ENCODE data around the gene DGCR2. TPM values are rescaled to one million over a fixed set of nuclear protein-coding genes. Genes with fewer than 3 reads are reported as not detected.

DGCR2 gene
- total RNA-seq, 2 donors from 2014 or later = 29.6 to 34.6 TPM

DNA sequence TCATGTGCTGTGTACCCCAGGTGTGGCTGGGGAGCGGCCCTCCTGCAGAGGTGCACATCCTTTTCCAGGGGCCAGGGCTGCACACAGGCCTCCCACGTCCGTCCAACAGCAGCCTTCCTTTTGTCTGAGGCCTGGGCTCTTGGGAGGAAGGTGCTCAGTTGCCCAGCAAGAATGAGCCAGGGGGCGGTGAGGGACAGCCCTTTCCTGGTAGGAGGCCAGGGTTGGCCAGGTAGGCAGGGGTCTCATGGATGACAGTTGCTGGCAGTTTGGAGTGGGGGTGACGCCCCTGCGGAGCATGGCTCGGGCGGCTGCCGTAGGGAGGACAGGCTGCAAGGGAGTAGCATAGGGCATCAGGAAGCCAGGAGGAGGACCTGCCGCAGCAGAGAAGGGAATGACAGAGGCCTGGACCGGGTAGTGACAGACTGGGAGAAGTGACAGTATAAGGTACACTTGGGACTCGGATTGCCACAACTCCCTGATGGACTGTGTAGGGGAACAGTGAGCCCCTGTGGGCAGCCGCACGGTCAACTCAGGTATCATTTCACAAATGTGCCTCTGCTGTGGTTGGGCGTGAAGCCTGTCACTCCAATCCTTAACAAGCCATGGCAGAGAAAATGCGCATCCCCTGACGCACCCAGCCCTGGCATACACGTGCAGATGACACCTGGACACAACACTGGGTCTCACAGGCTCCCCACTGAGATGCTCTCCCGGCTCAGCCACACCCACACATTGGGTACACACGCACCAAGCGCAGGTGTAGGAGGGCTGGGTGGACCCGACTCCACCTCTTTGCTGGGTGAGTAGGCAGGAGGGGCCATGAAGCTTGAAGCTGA, 79.7 kb downstream of the DGCR2 start:
- Mint-ChIP-seq H3K4me3 (no peak overlapping the region), H3K9me3 (no peaks in the 10 kb centered on the region), H3K4me1 (ENCODE audit: low read depth in 2 of 2) (peaks cover 0 to under 1% of the 10 kb centered on the region in 2 donors), H3K27ac (no peak overlapping the region), H3K36me3 (peaks cover 11% of the 10 kb centered on the region), H3K27me3 (no peaks in the 10 kb centered on the region)
- DNase-seq (ENCODE audit: low spot score) (peak; percentile 49), ATAC-seq (no peak)

- ATAC-seq (no peak), DNase-seq (ENCODE audit: low spot score) (peak; percentile 56)
- Mint-ChIP-seq H3K4me3 (no peak overlapping the region), H3K4me1 (ENCODE audit: low read depth in 2 of 2) (no peaks in the 10 kb centered on the region), H3K9me3 (no peaks in the 10 kb centered on the region), H3K27ac (no peak overlapping the region), H3K27me3 (no peaks in the 10 kb centered on the region), H3K36me3 (peaks cover 9% of the 10 kb centered on the region)
Observed at GRCh38 chr22:19041704-19042074, 80.5 kb downstream of the DGCR2 start.

DNA sequence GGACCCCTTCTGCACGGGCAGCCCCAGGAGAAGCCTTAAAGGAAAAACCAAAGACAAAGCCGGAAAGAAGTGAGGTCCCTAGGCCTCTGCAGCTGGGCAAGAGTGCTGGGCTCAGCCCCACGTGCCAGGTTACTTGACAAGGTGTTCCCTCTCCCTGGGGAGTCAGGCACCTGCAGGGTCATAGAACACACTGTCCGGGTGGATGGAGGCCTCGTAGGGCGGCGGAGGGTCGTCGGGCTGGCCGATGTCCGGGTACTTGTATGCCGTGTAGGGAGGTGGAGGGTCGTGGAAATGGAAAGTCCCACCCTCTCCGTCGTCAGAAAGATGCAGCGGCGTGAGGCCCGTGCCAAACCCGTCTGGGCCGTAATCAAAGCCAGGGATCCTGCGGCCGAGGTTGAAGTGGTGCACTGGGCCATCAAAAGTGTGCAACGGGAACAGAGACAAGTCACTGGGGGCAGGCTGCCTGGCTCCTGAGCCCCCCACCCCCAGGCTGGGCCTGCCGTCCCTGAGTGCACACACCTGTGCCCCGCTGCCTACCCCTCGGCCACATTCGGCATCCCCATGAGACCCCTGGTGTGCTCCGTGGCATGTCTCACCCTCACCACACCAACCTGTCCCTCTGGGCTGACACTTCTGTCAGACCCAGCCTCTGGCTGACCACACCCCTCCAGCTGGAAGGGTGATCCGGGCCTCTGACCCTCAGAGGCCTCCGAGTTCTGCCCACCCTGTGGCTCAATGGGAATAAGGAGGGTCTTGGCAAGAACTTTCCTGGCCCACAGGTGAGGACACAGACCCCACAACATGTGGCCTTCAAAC, 81.1 kb downstream of the DGCR2 start:
- H3K9me3 Mint-ChIP-seq = no peaks in the 10 kb centered on the region
- ATAC-seq = no peak
- no peak overlapping the region for H3K4me3 Mint-ChIP-seq
- H3K4me1 Mint-ChIP-seq (ENCODE audit: low read depth in 2 of 2) = peaks cover 0 to 3% of the 10 kb centered on the region in 2 donors
- H3K27me3 Mint-ChIP-seq = no peaks in the 10 kb centered on the region
- H3K36me3 Mint-ChIP-seq = peaks cover 9% of the 10 kb centered on the region
- peak; percentile 54 for DNase-seq (ENCODE audit: low spot score)
- H3K27ac Mint-ChIP-seq = no peak overlapping the region

- no peak overlapping the region for H3K4me3 Mint-ChIP-seq
- no peaks in the 10 kb centered on the region for H3K27me3 Mint-ChIP-seq
- peaks cover 9% of the 10 kb centered on the region for H3K36me3 Mint-ChIP-seq
- DNase-seq (ENCODE audit: low spot score) (peak; percentile 8), ATAC-seq (no peak)
- H3K9me3 Mint-ChIP-seq = no peaks in the 10 kb centered on the region
- no peak overlapping the region for H3K27ac Mint-ChIP-seq
- H3K4me1 Mint-ChIP-seq (ENCODE audit: low read depth in 2 of 2) = peaks cover 0 to 4% of the 10 kb centered on the region in 2 donors
Observed at GRCh38 chr22:19040391-19040861, 81.8 kb downstream of the DGCR2 start.

DNA sequence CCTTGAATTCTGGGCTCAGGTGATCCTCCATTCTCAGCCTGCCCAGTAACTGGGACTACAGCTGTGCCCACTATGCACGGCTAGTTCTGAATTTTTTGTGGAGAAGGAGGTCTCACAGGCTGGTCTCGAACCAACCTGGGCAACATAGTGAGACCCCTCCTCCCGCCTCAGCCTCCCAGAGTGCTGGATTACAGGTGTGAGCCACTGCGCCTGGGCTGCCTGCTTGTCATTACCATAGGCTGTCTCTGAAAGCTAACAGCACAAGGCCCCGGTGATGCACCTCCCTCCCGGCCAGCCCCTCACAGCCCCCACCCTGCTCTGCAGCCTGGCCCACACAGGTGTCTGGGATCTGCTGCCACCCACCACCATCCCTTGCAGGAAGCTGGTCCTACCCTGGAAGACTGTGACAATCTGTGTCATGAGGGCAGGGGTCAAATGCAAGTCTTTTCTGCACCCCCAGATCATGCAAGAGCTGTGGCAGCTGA, 82.4 kb downstream of the DGCR2 start:
- peaks cover 3% of the 10 kb centered on the region for H3K36me3 Mint-ChIP-seq
- H3K27ac Mint-ChIP-seq = no peak overlapping the region
- peaks cover 0 to 4% of the 10 kb centered on the region in 2 donors for H3K4me1 Mint-ChIP-seq (ENCODE audit: low read depth in 2 of 2)
- ATAC-seq (no peak), DNase-seq (ENCODE audit: low spot score) (peak; percentile 20)
- H3K4me3 Mint-ChIP-seq = no peak overlapping the region
- H3K27me3 Mint-ChIP-seq = no peaks in the 10 kb centered on the region
- H3K9me3 Mint-ChIP-seq = no peaks in the 10 kb centered on the region

DNA sequence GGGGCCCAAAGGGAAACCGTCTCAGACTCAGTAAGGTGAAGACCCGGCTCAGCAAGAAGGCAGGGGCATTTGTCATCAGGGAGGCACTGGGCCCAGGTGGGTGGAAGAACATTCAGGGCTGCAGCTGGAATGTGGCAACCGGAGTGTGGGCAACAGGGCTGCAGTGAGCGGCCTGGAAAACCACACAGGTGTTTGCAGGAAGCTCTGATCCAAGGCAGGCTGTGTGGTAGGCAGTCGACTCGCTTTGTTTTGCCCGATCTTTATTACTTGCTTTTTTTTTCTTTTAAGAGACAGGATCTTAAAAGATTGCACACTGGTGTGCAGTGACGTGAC, 82.8 kb downstream of the DGCR2 start:
- no peak for DNase-seq (ENCODE audit: low spot score)
- peaks cover 0 to 4% of the 10 kb centered on the region in 2 donors for H3K4me1 Mint-ChIP-seq (ENCODE audit: low read depth in 2 of 2)
- H3K4me3 Mint-ChIP-seq = no peak overlapping the region
- no peaks in the 10 kb centered on the region for H3K9me3 Mint-ChIP-seq
- H3K27me3 Mint-ChIP-seq = no peaks in the 10 kb centered on the region
- no peaks in the 10 kb centered on the region for H3K36me3 Mint-ChIP-seq
- H3K27ac Mint-ChIP-seq = no peak overlapping the region
- no peak for ATAC-seq

DNA sequence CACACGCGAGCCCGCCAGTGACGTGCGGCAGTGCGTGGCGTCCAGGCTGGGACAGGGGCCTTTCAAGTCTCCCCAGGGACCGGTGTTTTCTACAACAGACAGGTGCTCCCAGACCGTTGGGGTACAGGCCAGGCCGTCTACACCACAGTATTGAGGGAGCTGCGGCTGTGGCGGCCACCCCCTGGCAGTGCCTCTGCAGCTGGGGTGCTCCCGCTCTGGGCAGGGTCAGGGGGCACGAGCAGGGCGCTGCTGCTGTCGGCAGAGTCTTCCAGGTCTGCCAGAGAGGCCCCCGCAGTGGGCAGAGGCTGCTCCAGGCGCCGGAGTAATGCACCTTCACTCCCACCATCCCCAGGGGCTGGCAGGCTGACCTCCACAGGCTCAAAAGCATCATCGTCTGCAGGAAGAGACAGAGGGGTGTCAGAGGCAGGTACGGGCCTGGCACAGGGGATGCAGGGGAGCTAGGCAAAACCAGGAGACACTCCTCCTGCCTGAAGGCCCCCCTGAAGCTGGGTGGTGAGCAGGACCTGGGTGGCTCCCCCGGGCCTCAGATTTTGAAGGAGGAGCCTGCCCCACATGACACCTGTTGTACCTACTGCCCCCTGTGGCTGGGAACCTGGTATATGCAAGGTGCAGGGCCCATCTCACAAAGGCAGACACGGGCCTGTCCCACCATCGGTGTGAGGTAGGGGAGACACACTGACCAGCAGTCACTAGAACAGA, 83.3 kb downstream of the DGCR2 start:
- DNase-seq (ENCODE audit: low spot score) (peak; percentile 52), ATAC-seq (no peak)
- Mint-ChIP-seq H3K36me3 (no peaks in the 10 kb centered on the region), H3K9me3 (no peaks in the 10 kb centered on the region), H3K27ac (no peak overlapping the region), H3K4me1 (ENCODE audit: low read depth in 2 of 2) (peaks cover 0 to 4% of the 10 kb centered on the region in 2 donors), H3K4me3 (no peak overlapping the region), H3K27me3 (no peaks in the 10 kb centered on the region)

DNA sequence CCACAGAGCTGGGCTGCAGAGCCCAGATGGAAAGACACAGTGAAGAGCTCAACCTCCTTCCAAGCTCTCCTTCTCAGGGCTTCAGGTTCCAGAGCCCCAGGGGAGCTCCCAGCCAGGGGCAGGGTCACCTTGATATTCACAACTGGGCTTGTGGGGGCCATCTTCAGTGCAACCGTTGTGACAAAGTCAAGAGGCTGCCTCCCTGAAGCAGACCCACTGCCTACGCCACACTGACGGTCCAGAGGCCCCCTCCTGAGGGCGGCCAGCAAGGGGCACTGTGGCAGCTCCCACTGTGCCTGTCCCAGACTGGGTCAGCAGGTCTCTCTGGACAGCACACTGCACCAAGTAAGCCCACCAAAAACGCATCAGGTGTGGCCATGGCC, 84.1 kb downstream of the DGCR2 start:
- Mint-ChIP-seq H3K36me3 (no peaks in the 10 kb centered on the region), H3K9me3 (no peaks in the 10 kb centered on the region), H3K4me1 (ENCODE audit: low read depth in 2 of 2) (peaks cover 0 to 4% of the 10 kb centered on the region in 2 donors), H3K4me3 (no peak overlapping the region), H3K27me3 (no peaks in the 10 kb centered on the region), H3K27ac (no peak overlapping the region)
- peak; percentile 35 for DNase-seq (ENCODE audit: low spot score)
- ATAC-seq = no peak

- no peaks in the 10 kb centered on the region for H3K9me3 Mint-ChIP-seq
- ATAC-seq (no peak), DNase-seq (ENCODE audit: low spot score) (peak; percentile 28)
- peaks cover 0 to 4% of the 10 kb centered on the region in 2 donors for H3K4me1 Mint-ChIP-seq (ENCODE audit: low read depth in 2 of 2)
- no peak overlapping the region for H3K27ac Mint-ChIP-seq
- no peaks in the 10 kb centered on the region for H3K36me3 Mint-ChIP-seq
- no peaks in the 10 kb centered on the region for H3K27me3 Mint-ChIP-seq
- H3K4me3 Mint-ChIP-seq = no peak overlapping the region
Observed at GRCh38 chr22:19037282-19038163, 84.7 kb downstream of the DGCR2 start.

GRCh38 chr22:19036523-19037273, 85.5 kb downstream of the DGCR2 start:
- no peak for DNase-seq (ENCODE audit: low spot score)
- no peak overlapping the region for H3K27ac Mint-ChIP-seq
- peaks cover 0 to 4% of the 10 kb centered on the region in 2 donors for H3K4me1 Mint-ChIP-seq (ENCODE audit: low read depth in 2 of 2)
- no peaks in the 10 kb centered on the region for H3K9me3 Mint-ChIP-seq
- H3K4me3 Mint-ChIP-seq = no peak overlapping the region
- no peaks in the 10 kb centered on the region for H3K36me3 Mint-ChIP-seq
- no peaks in the 10 kb centered on the region for H3K27me3 Mint-ChIP-seq
- no peak for ATAC-seq

DNA sequence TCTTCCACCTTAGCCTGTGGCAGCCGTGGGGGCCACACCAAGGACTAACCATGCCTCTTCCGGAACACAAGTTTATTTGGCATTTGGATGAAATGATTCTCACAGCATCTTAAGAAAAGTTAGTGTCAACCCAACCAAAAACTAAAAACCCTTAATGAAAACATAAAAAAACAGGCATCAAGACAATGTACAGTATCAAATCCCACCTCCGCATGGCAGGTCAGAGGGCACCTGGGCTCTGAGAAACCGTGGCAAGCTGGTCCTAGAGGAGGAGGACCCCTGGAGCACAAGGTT, 86.0 kb downstream of the DGCR2 start:
- Mint-ChIP-seq H3K4me1 (ENCODE audit: low read depth in 2 of 2) (peaks cover 0 to 4% of the 10 kb centered on the region in 2 donors), H3K4me3 (no peak overlapping the region), H3K27me3 (no peaks in the 10 kb centered on the region), H3K27ac (no peak overlapping the region), H3K9me3 (no peaks in the 10 kb centered on the region), H3K36me3 (no peaks in the 10 kb centered on the region)
- no peak for DNase-seq (ENCODE audit: low spot score)
- no peak for ATAC-seq

DNA sequence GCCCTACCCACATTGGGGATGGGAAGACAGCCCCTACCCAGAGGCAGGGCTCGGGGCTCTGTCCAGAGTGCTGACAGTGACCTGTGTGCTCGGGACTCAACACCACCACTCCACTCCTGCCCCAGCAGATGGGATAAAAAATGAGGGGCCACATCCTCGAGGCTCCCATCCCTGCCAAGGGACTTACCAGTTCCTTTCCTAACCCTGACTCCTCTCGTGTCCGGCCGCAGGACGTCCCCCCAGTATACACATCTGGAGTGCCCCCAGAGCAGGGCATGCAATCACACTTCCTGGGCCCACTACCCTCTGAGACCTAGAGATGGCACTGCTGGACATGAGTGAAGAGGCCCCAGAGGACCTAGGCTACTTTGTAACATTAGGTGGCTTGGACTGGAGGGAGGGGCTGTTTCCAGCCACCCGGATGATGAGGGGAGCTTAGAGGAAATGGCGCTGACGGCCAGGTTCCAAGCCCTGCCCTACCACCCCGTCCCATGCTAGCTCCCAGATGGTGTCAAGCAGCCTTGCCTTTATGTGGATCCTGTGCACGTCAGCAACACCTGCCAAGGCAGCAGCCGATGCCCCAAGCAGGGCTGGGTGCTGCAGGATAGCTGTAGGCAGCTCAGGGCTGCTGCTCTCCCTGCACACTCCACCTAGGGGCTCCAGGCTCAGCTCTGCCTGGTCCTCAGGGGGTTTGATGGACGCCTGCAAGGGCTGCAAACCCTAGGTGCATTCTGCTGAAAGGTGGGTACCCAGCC, 86.6 kb downstream of the DGCR2 start:
- Mint-ChIP-seq H3K9me3 (no peaks in the 10 kb centered on the region), H3K4me1 (ENCODE audit: low read depth in 2 of 2) (peaks cover 0 to 4% of the 10 kb centered on the region in 2 donors), H3K27me3 (peaks cover 0 to 2% of the 10 kb centered on the region in 2 donors), H3K4me3 (no peak overlapping the region), H3K36me3 (no peaks in the 10 kb centered on the region), H3K27ac (no peak overlapping the region)
- ATAC-seq (no peak), DNase-seq (ENCODE audit: low spot score) (no peak)
